DOHH2 (cell line): Measurements from ENCODE around the gene SELENOP.

Experiments used
- H3F3A ChIP-seq: fragments of 200-600 bp; sonication (generic), shearing (Covaris generic); 2 replicates; pipeline ENCODE4 v1.6.0; 2016; ENCODE audit warnings: antibody characterized with exemption, mild to moderate bottlenecking; ENCODE audit not compliant: control insufficient read depth, insufficient read depth
- H3K27ac ChIP-seq: fragments of 200-600 bp; sonication (generic); 2 replicates; pipeline ENCODE4 v1.5.1; 2014; ENCODE audit warnings: low read depth, mild to moderate bottlenecking, low read length, moderate library complexity
- H3K27me3 ChIP-seq: fragments of 200-600 bp; sonication (generic); 2 replicates; pipeline ENCODE4 v1.6.1; 2014; ENCODE audit warnings: mild to moderate bottlenecking, low read length, mixed read lengths; ENCODE audit not compliant: control insufficient read depth
- H3K36me3 ChIP-seq: fragments of 200-600 bp; sonication (generic); 2 replicates; pipeline ENCODE4 v1.6.1; 2014; ENCODE audit warnings: mild to moderate bottlenecking, low read length, moderate library complexity, mixed read lengths; ENCODE audit not compliant: control insufficient read depth
- H3K4me1 ChIP-seq: fragments of 200-600 bp; sonication (generic); 2 replicates; pipeline ENCODE4 v1.6.1; 2014; ENCODE audit warnings: mild to moderate bottlenecking, low read length, mixed read lengths; ENCODE audit not compliant: control insufficient read depth
- H3K4me2 ChIP-seq: fragments of 200-600 bp; sonication (generic); 2 replicates; pipeline ENCODE4 v1.6.0; 2014; ENCODE audit warnings: mild to moderate bottlenecking, low read length, moderate library complexity
- H3K4me3 ChIP-seq: fragments of 200-600 bp; sonication (generic); 2 replicates; pipeline ENCODE4 v1.5.1; 2014; ENCODE audit warnings: mild to moderate bottlenecking, low read length, mixed read lengths
- H3K79me2 ChIP-seq: fragments of 200-600 bp; sonication (generic); 2 replicates; pipeline ENCODE4 v1.6.1; 2014; ENCODE audit warnings: mild to moderate bottlenecking, low read length, mixed read lengths; ENCODE audit not compliant: control insufficient read depth
- H3K9me2 ChIP-seq: fragments of 200-600 bp; sonication (generic); replicated peaks from 2 replicates; pipeline ENCODE4 v1.6.1; 2014; ENCODE audit warnings: mild to moderate bottlenecking, low read length, mixed read lengths; ENCODE audit not compliant: control insufficient read depth
- H3K9me3 ChIP-seq: fragments of 200-600 bp; sonication (generic); 2 replicates; pipeline ENCODE4 v1.6.1; 2014; ENCODE audit warnings: antibody characterized with exemption, low read length, mixed read lengths; ENCODE audit not compliant: control insufficient read depth, insufficient read depth
- H4K20me1 ChIP-seq: fragments of 200-600 bp; sonication (generic); 2 replicates; pipeline ENCODE4 v1.6.0; 2014; ENCODE audit warnings: low read depth, mild to moderate bottlenecking, antibody characterized with exemption, low read length, moderate library complexity; ENCODE audit not compliant: control insufficient read depth, insufficient read depth
- EZH2phosphoT487 ChIP-seq: fragments of 200-600 bp; sonication (generic); IDR thresholded peaks from 2 replicates; pipeline ENCODE4 v1.6.1; 2017; ENCODE audit warnings: borderline replicate concordance, mild to moderate bottlenecking, antibody characterized with exemption, low read length, moderate library complexity, mixed read lengths
- TF ChIP-seq, protein P1 (sequence below): fragments of 200-600 bp; sonication (generic); IDR thresholded peaks from one replicate; pipeline ENCODE4 v1.5.1; 2014; ENCODE audit warnings: antibody characterized with exemption, mild to moderate bottlenecking, low read depth, low read length; ENCODE audit not compliant: poor library complexity, severe bottlenecking

The SELENOP gene

DNA sequence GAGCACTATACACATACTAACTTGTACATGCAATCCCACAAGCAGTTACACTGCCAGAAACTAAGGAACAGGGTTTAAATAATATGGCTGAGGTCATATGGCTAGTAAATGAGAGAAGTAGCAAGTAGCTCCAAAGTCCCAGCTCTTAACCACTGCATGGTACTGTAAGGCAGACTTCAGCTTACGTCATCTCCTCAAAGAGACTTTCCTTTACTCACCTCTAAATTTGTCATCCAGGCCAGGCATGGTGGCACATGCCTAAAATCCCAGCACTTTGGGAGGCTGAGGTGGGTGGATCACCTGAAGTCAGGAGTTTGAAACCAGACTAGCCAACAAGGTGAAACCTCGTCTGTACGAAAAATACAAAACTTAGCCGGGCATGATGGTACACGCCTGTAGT is 20.4 kb upstream of the SELENOP start:
- no peaks in the 10 kb centered on the region for H3K9me2 ChIP-seq
- TF ChIP-seq, protein P1, sequence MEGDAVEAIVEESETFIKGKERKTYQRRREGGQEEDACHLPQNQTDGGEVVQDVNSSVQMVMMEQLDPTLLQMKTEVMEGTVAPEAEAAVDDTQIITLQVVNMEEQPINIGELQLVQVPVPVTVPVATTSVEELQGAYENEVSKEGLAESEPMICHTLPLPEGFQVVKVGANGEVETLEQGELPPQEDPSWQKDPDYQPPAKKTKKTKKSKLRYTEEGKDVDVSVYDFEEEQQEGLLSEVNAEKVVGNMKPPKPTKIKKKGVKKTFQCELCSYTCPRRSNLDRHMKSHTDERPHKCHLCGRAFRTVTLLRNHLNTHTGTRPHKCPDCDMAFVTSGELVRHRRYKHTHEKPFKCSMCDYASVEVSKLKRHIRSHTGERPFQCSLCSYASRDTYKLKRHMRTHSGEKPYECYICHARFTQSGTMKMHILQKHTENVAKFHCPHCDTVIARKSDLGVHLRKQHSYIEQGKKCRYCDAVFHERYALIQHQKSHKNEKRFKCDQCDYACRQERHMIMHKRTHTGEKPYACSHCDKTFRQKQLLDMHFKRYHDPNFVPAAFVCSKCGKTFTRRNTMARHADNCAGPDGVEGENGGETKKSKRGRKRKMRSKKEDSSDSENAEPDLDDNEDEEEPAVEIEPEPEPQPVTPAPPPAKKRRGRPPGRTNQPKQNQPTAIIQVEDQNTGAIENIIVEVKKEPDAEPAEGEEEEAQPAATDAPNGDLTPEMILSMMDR: no peak
- TF ChIP-seq EZH2phosphoT487: no peak
- no peaks in the 10 kb centered on the region for H3K9me3 ChIP-seq
- no peaks in the 10 kb centered on the region for H3K79me2 ChIP-seq
- H4K20me1 ChIP-seq: no peaks in the 10 kb centered on the region
- no peak overlapping the region for H3K4me2 ChIP-seq
- H3K4me1 ChIP-seq: no peaks in the 10 kb centered on the region
- no peaks in the 10 kb centered on the region for H3K36me3 ChIP-seq
- H3K27ac ChIP-seq: no peak overlapping the region
- H3K4me3 ChIP-seq: no peak overlapping the region
- no peaks in the 10 kb centered on the region for H3F3A ChIP-seq
- H3K27me3 ChIP-seq: no peaks in the 10 kb centered on the region

DNA sequence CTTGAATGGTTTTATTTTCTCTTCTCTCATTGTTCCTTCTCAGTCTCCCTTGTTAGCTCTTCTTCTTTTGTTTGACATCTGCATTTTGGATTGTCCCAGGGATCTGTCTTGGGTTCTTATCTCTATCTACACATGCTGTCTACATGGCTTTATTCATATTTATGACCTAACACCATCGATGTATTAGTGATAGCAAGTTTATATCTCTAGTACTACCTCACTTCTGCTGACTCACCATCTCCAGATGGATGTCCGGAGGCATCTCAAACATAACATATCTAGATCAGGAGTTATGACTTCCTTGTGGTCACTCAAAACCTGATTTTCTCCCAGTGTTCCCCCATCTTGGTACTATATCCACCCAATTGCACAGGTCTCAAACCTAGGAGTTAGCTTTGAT is 19.2 kb upstream of the SELENOP start:
- H3K4me2 ChIP-seq: no peak overlapping the region
- no peak for TF ChIP-seq EZH2phosphoT487
- TF ChIP-seq, protein P1: no peak
- no peaks in the 10 kb centered on the region for H3K4me1 ChIP-seq
- no peaks in the 10 kb centered on the region for H3K36me3 ChIP-seq
- H4K20me1 ChIP-seq: no peaks in the 10 kb centered on the region
- H3K27me3 ChIP-seq: no peaks in the 10 kb centered on the region
- no peak overlapping the region for H3K4me3 ChIP-seq
- no peak overlapping the region for H3K27ac ChIP-seq
- no peaks in the 10 kb centered on the region for H3K9me3 ChIP-seq
- H3K9me2 ChIP-seq: no peaks in the 10 kb centered on the region
- H3F3A ChIP-seq: no peaks in the 10 kb centered on the region
- H3K79me2 ChIP-seq: no peaks in the 10 kb centered on the region

DNA sequence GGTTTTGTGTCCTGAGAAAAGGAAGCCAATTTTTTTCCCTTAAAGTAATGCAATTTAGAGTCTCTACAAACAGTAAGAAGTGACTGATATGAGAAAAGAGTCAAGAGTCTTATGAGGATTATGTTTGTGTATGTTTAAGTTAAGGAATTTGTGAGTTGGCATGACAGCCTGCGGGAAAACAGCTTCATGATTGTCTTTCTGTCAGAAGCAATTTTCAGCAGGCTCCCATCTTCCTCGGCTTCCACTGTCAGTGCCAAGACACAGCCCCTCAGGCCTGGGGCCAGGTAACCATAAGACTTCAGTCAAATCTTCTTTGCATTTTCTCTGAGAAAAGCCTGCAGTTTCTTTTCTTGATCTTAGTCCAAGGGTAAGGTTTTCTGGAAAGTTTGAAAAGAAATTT is 17.0 kb upstream of the SELENOP start:
- Histone ChIP-seq H3K9me2 (no peaks in the 10 kb centered on the region), H3K36me3 (no peaks in the 10 kb centered on the region), H4K20me1 (no peaks in the 10 kb centered on the region), H3K4me3 (no peak overlapping the region), H3K27ac (no peak overlapping the region), H3K4me2 (no peak overlapping the region), H3K9me3 (no peaks in the 10 kb centered on the region), H3K4me1 (no peaks in the 10 kb centered on the region), H3K79me2 (no peaks in the 10 kb centered on the region), H3K27me3 (no peaks in the 10 kb centered on the region), H3F3A (no peaks in the 10 kb centered on the region)
- TF ChIP-seq, protein P1: no peak
- no peak for TF ChIP-seq EZH2phosphoT487
